HG02943 (cell line): ENCODE data around the gene FNDC3A.
"Not testable (repeated sequence)": the region's sequence is repeated elsewhere in the genome, so short reads cannot be mapped to it uniquely, and the experiment has no call there.

ENCODE experiments used
- ATAC-seq: cut with Tn5 transposase; IDR thresholded peaks from one replicate; pipeline ENCODE4 v1.9.1; 2021; ENCODE audit warnings: mild to moderate bottlenecking, low read depth, moderate library complexity; ENCODE audit not compliant: unreplicated experiment

Gene FNDC3A

DNA sequence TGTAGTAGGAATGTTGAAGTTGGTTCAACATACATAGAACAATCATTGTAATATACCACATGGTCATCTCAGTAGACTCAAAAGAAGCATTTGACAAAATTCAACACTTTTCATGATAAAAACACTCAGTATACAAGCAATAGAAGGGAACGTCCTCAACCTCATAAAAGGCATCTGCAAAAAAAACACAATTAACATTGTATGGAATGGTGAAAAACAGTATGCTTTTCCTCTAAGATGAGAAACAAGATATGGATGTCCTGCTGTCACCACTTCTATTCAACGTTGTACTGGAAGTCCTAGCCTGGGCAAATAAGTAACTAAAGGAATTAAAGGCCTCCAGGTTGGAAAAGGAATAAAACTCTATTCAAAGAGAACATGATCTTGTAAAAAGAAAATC, 54.5 kb downstream of the FNDC3A start:
- ATAC-seq = no peak

DNA sequence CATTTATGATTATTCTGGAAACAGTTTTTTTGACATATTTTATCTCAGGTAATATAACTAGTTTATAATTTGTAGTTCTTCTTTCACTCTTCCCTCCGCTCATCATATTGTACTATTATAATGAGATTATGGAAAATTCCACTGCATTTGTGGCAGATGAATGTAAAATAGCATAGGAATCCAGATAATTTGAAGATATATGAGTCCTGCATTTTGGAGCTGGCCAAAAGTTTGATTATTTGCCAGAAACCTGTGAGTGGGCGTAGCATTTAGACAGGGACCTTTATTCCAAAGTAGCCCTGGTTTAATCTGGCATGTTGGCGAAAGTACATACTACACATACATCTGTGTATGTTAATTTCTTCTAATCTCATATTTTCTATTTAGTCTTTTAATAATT, 65.2 kb downstream of the FNDC3A start:
- ATAC-seq = no peak

DNA sequence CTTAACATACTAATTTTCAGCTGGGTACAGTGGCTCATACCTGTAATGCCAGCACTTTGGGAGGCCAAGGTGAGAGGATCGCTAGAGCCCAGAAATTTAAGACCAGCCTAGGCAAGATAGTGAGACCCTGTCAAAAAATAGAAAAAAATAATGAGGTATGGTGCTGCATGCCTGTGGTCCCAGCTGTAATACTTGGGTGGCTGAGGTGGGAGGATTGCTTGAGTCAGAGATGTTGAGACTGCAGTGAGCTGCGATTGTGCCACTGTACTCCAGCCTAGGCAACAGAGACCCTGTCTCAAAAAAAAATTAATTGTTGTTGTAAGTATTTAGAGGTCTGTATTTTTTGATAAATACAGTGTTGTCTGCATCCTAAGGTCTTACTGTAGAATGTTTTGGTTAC, 66.8 kb downstream of the FNDC3A start:
- ATAC-seq = no peak

DNA sequence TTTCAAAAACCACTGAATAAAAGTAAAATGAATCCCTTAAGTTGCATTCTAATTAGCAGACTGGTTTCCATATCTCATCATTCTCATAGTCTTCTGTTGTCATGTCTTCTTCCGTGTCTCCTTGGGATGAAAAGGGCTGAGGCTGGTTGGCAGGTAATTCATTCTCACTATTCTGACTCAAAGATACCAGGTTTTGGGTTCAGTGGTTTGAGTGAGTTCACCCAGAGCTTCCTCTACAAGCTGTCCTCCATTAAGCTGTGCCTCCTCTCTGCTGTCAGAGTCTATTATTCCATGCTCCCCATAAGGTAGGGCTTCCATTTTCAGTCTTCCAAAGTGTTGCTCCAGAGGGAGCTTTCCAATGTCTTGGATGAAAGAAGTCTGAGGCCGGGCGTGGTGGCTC, 68.3 kb downstream of the FNDC3A start:
- ATAC-seq = no peak

DNA sequence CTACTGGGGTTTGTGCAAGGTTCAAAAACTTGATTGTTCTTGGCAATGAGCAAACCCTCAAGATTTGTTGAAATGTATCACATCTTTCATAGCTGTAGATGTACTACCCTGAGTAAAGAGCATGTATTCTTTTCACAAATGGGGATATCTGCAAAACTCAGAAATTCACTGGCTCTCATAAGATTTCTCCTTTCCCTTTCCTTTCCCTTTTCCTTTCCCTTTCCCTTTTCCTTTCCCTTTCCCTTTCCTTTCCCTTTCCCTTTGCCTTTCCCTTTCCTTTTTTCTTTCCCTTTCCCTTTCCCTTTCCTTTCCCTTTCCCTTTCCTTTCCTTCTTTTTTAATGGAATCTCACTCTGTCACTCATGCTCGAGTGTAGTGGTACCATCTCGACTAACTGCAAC, 69.1 kb downstream of the FNDC3A start:
- ATAC-seq = no peak

DNA sequence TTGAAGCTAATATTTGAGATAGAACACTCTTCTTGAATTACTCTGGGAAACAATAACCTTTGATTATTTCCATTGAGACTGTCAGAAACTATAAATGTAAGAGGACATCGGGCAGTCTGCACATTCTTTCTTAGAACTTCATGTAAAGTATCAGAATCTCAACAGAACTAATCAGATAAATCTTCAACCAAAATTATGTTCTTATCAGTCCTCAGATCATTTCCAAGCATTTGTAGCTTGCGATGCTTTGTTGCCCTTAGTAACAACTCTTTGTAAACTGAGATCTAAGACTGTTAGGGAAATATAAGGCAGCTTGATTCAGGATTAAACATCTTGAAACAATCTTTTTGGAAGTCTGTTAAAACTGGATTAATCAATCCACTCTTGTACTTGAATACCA, 70.3 kb downstream of the FNDC3A start:
- ATAC-seq = no peak

DNA sequence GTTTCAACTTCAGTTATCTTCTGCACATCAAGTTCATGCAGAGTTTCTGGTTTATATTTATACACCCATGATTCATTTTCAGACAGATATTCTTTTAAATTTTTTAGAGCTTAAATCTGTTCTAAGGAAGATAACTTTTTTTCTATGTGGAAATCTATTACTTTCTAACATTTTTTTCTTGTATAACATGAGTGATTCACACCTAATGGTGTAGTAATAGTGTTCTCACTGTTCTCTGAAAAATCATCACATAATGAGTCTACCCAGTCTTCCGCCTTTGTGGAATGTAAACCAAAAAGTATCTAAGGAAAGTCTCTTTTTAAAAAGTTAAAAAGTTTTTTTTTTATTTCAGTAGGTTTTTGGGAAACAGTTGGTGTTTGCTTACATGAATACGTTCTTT, 70.8 kb downstream of the FNDC3A start:
- ATAC-seq = no peak

DNA sequence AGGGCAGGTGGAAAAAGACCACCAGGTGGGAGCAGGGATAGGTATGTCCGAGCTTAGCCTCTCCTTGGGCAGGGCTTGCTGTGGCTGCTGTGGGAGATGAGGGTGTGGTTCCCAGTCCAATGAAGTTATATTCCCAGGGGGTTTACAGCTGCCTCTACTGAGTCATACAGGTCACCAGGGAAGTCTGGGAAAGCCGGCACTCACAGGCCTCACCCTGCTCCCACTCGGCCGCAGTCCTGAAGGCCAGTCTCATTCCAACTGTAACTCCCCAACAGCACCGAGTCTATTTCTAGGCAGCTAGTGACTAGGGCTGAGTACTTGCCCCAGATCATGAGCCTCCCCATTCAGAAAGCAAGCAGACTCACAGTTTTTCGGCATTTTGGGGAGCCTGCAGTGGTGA, 77.1 kb downstream of the FNDC3A start:
- no peak for ATAC-seq

DNA sequence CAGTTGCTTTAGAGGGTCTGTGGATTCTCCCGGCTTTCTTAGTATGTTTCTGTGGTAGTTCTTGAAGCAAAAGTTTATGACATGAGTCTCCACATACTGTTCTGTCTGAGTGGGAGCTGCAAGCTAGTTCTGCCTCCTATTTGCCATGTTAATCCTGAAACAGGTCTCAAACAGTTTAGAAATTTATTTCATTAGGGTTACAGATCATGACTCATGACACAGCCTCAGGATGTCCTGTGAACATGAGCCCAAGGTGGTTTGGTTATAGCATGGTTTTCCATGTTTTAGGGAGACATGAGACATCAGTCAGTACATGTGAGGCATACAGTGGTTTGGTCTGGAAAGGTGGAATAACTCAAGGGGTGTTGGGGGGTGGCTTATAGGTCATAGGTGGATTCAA, 77.5 kb downstream of the FNDC3A start:
- ATAC-seq = no peak

DNA sequence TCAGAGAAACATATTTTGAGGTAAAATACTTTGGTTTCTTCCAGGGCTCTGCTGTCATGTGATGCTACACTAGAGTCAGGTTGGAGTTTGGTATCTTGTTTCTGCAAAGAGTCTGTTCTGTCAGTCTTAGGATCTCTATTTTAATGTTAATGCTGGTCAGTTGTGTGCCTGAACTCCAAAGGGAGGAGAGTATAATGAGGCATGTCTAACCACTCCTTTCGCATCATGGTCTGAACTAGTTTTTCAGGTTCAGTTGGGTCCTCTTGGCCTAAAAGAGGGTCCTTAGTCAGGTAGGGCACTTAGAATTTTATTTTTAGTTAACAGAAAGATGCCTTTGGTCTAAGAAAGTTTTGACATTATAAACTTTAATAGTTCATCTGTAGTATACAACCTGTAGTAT, 78.2 kb downstream of the FNDC3A start:
- ATAC-seq = no peak

DNA sequence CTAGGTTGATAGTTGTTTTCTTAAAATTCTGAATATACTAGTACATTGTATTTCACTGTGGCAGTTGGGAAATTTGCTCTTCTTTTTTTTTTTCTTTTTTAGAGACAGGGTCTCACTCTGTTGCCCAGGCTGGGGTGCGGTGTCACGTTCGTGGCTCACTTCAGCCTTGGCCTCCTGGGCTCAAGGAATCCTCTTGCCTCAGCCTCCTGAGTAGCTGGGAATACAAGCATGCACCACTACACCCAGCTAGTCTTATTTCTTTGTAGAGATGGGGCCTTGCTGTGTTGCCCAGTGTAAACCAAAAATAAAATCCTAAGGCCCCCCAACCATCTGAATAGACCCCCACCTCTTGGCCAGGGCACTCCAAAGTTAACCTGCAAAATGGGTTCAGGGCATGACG, 79.3 kb downstream of the FNDC3A start:
- no peak for ATAC-seq

DNA sequence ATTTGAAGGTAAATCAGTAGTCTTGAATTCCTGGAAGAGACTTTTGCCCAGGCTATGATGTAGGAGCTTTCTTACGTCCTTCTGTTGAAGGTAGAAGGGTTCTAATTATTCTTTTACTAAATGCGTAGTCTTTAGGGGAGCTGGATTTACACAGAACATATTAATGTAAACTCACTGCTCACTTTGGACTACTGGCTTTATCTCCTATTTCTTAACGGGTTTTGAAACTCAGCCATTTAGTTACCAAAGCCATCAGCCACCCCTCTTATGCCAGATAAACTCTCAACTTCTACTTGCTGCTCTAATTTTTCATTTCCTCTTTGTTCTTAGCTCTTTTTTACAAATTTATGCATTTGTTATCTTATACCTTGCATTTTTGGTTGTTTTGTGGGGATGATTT, 81.5 kb downstream of the FNDC3A start:
- no peak for ATAC-seq

DNA sequence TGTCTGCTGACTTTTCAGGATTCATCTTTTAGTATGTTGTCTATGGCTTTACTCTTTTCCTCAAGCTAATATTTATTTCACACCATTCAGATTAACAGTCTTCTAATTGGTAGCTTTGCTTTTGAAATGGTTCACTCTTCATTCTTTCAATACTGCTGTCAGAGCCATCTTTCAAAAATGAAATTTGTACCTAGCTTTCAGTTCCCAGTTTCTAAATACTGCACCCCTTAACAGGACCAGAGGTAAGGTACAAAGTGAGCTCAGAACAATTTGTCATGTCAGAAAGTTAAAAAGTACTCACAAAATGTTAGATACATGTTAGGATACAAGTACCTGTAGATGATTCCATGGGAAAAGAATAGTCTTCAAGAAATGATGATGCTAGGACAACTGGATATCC, 83.0 kb downstream of the FNDC3A start:
- ATAC-seq = no peak

DNA sequence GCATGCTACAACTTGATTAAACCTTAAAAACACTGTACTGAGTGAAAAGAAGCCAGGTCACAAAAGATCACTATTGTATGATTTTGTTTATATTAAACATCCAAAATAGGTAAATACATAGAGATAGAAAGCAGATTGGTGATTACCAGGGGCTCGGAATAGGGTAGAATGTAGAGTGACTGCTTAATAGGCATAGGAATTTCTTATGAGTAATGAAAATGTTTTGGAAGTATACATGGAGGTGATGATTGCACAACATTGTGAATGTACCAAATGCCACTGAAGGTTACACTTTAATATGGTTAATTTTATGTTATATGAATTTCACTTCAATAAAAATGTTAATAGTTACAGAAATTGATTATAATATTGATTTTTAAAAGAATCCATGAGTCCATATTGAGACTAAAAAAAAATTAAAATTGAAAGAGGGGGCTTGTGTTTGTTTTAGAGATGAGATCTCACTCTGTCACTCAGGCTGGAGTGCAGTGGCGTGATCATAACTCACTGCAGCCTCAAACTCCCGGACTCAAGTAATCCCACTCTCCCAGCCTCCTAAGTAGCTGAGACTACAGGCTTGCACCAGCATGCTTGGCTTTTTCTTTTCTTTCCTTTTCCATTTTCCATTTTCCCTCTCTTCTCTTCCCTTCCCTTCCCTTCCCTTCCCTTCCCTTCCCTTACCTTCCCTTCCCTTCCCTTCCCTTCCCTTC, 85.1 kb downstream of the FNDC3A start:
- no peak for ATAC-seq

DNA sequence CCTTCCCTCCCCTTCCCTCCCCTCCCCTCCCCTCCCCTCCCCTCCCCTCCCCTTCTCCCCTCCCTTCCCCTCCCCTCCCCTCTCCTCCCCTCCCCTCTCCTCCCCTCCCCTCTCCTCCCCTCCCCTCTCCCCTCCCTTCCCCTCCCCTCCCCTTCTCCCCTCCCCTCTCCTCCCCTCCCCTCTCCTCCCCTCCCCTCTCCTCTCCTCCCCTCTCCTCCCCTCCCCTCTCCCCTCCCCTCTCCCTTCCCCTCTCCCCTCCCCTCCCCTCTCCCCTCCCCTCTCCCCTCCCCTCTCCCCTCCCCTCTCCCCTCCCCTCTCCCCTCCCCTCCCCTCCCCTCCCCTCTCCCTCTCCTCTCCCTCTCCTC, 85.7 kb downstream of the FNDC3A start:
- ATAC-seq = not testable (repeated sequence)

DNA sequence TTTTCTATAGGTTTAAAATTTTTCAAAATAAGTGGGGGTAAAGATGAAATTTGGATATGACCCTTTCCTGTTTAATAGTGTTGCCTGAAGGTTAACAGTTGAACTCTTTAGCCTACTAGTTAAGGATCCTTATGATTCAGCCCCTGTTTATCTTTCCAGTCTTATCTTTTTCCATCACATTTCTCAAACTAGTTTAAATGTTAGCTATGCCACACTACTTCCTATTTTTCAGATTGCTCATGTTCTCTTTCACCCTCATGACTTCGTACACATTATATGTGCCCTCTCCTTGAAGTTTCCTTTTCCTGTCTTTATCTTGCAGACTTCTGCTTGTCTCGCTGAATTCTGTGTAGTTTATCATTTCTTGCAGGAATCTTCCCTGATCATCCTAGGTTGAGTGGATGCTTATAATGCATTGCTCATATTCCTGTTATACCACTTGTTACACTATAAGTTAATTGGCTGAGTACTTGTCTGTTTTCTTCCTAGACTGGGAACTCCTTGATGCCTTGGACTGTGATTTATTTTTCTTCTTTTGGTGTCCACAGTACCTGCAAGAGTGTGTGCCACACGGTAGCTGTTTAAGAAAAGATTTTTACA, 86.7 kb downstream of the FNDC3A start:
- no peak for ATAC-seq

DNA sequence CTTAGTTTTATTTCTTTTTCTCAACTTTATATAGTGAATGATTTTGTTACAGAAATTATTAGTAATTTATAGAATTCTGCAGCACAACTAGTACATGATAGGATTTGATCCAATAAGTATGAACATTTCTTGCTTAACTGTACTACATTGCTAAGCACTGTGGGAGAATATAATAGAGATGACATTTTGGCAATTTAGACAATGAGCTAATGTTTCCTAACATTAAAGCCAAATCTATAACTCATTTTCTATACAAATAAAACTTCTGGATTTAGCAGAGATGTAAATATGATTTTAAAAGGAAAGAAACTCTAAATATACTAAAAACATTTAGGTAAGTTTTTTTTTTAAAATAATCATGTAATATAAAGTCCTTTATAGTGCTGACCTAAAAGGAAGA, 87.3 kb downstream of the FNDC3A start:
- ATAC-seq = no peak

DNA sequence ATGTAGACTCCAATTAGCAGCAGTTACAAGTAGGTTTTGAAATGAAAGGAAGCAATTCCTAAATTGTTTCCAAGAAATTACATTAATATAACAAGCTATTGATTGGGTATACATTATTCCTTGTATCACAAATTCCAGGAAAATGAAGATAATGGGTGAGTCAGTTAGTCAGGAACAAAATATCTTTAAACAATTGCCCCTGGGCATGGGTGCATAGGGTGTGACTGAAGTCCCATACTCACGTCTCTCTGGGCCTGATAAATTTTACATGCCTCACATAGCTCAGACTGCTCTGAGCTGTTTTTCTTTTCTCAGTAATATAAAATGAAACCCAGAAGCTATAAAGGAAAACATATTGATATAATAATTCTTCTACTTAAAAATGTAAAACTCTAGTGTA, 87.8 kb downstream of the FNDC3A start:
- ATAC-seq = no peak

DNA sequence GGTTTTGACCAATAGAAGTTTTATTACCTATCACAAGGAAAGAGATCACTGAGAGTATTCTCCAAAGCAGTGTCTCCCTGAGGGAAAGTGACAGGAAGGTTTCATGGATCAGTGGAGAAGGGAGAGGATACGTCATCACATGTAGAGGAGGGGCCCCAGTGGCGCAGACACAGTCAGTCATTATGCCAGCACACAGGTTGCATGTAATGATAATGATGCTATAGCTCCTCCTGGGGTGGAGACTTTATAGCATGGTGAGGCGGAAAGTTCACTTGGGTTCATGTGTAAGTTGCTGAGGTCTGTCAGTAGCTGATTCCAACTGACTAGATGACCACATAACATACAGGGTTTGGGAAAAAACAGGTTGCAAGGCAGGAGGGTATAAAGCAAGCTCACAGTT, 88.8 kb downstream of the FNDC3A start:
- no peak for ATAC-seq

DNA sequence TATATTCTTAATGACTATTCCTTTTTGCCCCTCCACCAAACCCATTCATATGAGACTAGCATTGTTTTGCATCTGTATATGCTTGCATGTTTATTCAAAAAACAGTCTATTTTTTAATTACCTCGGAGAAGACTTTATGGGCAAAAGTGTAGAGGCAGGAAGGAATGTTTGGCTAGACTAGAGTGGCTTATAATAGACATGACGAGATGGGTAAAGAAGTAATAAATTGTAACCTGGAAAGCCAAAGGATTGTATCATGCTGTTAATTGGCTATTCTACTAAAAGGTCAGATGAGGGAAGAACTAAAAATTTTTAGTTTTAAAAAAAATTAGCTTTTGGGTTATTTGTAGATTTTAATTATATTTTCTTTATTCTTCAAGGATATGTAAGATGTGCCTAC, 91.1 kb downstream of the FNDC3A start:
- ATAC-seq = no peak

DNA sequence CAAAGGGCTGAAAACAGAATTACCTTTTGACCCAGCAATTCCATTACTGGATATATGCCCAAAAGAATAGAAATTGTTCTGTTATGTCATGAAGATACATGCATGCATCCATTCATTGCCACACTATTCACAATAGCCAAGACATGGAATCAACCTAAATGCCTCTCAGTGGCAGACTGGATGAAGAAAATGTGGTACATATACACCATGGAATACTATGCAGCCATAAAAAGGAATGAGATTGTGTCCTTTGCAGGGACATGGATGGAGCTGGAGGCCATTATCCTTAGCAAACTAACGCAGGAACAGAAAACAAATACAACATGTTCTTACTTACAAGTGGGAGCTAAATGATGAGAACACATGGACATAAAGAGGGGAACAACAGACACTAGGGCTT, 92.8 kb downstream of the FNDC3A start:
- not testable (repeated sequence) for ATAC-seq

DNA sequence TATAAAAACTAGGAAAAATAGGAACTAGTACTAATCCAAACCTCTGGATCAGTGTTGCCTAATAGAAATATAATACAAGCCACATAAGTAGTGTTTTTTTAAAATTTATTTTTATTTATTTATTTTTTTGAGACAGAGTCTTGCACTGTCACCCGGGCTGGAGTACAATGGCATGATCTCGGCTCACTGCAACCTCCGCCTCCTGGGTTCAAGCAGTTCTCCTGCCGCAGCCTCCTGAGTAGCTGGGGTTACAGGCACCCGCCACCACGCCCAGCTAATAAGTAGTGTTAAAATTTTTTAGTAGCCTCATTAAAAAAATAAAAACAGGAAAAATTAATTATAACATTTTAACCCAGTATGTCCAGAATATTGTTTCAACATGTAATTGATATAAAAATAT, 94.3 kb downstream of the FNDC3A start:
- not testable (repeated sequence) for ATAC-seq
